Stimulated activated CD8-positive, alpha-beta memory T cell treated with anti-CD3 and anti-CD28 coated beads, Interleukin-12 subunit alpha, Interleukin-12 subunit beta, amount 100 ng/mL, for 24 hours (primary cell): ENCODE measurements around the gene SCG2.
"Not testable (repeated sequence)": the region's sequence is repeated elsewhere in the genome, so short reads cannot be mapped to it uniquely, and the experiment has no call there.

Experiments
- DNase-seq: peaks from one replicate; pipeline ENCODE4 v3.0.0-alpha.2; 2020; ENCODE audit errors: extremely low read depth

The SCG2 gene

DNA sequence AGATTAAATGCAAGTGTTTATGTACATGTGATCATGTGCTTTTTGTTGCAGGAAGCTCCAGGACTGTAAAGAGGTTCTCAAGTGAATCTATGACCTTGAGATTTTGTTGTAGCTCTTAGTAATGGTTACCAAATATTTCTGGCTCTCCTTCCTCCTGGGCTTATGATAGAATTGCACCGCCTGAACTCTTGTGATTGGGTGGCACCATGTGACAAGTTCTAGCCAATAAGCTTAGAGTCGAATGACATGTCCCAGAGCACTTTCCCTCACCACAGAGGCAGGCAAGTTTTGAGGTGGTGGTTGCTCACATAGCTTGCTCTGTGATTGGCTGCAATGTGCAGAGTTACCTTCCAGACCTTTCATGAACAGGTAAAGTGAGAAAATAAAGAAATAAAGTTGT is 8.9 kb upstream of the SCG2 start:
- DNase-seq, result no peak

DNA sequence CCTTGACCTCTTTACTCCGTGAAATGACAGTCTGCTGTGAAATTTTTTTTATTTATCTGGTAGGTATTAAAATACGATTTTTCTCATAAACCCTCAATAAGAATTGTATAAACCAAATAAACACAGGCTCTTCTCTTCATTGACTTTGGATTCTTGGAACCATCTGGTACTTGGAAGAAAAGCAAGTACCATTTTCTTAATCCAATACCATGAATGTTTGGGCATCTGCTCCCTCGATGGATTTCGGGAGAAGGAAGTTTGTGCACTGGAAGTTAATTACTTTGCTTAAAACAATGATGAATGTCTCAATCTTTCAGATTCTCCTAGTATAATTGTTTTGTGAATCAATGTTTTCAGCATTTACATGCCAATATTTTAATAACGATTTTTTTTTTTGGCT is 5.3 kb upstream of the SCG2 start:
- DNase-seq, result no peak

- DNase-seq, result no peak
These were observed 4.8 kb upstream of the SCG2 start for GRCh38 chr2:223606946-223607345.

DNA sequence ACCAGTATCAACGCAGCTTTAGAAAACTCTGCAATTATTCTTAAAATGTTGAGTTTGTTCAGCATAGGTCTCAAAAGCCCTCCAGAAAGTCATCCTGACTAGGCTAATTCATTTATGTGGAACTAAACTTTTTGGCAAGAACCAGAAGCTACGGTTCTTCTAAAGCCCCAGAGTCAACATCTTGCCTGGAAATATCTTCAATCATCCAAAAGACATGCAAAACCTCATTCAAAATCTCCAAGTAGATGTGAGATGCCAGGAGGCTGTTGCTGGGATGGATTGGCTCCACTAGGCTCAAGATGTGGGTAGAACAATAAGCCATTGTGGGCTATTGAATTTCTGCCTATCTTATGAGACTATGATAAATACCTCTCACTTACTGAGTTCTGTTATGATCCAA is 2.1 kb upstream of the SCG2 start:
- DNase-seq, result no peak

DNA sequence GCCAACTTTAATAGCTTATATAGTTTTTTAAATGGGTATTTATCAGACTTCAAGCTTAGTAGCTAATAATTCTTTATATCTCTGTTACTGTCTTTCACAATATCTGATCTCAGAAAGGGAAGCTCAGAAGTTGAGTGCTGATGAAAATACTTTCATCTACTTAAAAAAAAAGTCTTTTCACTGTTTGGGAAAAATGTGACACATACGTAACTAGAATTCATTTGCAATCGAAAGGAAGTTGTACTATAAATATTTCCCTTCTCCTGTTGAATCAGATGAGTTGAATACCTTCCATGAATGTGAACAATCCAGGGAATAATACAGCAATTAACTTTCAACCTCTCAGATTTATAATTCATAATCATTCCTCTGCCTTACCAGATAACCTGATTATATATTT is 811 bp upstream of the SCG2 start:
- DNase-seq, result no peak

DNA sequence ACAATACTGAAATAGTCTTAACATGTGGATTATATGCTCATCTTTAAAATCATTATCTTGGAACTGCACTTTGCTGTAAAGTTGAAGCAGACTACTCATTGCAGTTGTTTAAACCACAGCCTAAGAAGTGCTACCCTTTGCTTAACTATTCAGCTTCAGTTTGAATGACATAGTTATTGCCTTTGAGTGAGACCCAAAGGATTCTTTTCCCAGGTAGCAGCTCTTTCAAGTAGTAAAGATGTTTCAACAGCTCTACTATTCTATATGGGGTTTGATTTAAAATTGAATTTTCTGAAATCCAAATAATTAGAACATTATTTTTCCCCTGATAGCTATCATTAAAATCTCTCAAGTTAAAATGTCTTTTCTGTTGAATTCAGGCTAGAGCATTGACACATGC is 1.1 kb downstream of the SCG2 start:
- DNase-seq, result no peak

DNA sequence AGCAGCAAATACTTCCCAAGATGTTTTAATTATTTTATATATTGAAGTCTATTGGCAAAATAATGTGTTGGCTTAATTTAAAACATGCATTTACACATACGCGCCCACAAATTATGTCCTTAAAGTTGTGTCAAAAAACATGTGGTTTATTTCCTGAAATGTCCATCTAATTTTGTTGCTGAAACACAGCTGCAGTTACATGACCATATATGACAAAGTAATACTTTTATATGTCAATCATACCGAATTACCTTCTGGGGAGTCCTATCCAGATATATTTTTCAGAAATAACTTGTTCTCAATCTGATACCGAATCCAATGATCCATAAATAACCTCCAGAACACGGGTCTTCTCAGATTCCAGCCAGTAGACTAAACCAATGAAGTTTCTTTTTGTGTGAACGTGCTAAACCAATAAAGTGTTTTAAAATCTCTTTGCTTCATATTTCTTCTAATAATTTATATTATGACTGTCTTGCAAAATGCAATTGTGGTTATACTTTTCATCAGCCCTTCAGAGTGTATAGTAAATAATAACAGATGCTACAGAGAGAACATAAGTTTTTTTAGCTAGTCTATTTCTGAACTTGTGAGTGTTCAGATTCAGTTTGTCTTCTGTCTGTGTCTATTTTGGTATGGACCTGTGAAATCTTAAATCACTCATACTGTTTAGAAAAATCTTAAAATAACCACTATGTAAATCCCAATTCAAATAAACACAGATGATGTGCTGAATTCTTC is 2.4 kb downstream of the SCG2 start:
- no peak for DNase-seq

DNA sequence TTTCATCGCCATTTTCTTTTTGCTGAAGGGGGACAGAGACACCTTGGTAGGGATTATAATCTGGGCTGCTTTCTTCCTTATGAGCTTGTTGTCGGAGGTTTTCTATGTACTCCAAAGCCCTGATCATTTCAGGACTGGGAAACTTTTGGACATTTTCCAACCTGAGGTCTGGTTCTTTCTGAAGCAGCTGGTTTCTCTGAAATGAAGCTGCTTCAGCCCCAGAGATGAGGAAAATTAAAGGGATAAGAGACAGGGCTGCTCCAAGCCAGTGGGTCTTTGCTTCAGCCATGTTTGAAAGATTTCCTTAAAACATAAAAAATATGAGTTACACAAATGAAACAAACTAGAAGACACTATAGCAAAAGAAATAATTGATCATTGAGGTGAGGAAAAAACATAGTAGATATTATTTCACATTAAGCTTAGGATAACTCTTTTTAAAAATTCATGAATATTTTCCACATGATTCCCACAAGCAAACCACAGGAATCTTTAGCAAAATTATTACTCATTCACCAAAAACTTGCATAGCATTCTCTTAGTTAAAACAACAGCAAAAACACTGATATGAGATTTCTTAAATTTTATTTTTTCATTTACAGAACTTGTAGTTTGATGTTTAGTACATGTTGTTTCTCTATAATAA is 3.0 kb downstream of the SCG2 start:
- DNase-seq, result no peak

DNA sequence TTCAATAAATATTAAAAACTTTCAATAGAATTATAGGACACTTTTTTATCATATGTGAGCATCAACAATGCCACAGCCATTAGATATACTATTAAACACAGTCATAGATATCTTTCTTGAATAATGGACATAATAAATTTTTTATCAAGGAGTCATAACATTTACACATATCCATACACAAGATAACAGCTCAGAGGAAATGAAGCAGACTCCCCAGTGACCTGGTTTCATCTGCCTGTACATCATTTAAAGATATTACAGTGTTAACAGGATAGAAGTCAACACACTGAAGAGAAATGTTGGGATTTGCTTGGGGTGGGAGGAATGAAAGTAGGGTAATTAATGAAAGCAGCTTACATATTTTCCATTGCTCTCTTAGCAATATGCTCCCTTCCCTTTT is 5.1 kb downstream of the SCG2 start:
- DNase-seq, result no peak

DNA sequence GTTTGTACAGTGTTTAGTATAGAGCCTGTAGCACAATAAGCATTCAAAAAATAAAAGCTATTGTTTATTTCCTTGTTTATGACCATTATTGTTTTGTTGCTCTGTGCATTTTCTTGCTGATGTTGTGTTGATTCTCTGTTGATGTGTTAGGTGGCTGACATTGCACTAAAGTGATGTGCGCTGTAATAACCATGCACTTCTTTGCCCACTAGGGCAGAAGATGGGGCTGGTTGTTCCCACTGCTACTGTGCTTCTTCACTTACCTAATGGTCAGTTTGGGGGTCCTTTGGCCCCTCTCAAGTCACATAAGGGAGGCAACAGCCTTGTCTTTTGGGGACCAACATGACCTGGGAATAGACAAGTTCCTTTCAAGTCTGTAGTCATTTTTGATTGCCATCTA is 6.0 kb downstream of the SCG2 start:
- DNase-seq, result no peak

GRCh38 chr2:223594831-223595230 is 7.3 kb downstream of the SCG2 start:
- no peak for DNase-seq

DNA sequence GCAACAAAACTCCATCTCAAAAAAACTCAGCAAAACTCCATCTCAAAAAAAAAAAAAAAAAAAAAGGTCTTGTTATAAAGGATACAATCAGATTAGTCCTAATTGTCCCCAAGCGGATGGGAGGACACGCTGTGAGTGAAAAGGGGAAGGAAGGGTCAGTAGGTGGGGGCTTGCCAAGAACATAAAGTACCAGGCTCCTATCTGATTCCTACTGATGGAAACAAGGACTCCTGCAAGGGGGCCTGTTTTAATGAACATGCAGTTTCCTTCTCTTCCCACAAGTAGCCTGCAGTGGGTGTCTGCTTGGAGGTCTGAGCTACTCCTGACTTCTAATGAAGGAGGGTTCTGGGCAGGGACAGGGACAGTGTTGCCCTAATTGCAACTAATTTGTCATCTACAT is 7.9 kb downstream of the SCG2 start:
- DNase-seq, result no peak

GRCh38 chr2:223592689-223593088 is 9.5 kb downstream of the SCG2 start:
- DNase-seq, result not testable (repeated sequence)

- no peak for DNase-seq
These were observed 10.6 kb downstream of the SCG2 start for GRCh38 chr2:223591596-223591995.

DNA sequence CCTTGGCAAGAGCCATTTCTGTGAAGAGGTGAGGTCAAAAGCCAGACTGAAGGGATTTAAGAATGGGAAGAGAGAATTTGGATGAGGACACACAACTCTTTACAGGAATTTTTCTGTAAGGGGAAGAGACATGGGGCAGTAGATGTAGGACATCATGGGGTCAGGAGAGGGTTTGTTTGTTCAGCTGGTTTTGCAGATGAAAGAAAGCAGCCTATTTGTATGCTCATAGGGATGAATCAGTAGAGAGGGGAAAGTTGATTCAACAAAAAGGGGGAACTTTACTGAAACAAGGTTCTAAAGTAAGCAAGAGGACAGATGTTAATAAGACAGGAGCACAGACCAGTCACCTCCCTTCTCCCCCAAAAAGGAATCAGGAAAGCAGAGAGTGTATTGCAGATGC is 11.2 kb downstream of the SCG2 start:
- DNase-seq, result no peak

- DNase-seq, result no peak
These were observed 12.3 kb downstream of the SCG2 start for GRCh38 chr2:223589901-223590300.

GRCh38 chr2:223588251-223588650 is 13.9 kb downstream of the SCG2 start:
- DNase-seq, result no peak

DNA sequence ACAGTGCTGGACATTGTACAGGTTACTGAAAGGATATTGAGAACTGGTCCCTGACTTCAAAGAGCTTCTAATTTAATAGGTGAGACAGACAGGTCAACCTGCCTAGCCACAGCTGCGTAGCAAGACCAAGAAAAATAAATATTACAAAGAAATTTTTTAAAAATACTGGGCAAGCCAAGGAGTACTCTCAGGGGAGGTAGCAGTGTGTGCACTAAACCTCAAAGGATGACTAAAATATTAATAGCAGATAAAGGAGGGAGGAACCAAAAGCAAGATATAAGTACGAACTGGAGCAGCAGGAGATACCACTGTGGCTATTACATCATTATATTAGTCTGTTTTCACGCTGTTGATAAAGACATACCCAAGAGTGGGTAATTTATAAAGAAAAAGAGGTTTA is 14.9 kb downstream of the SCG2 start:
- no peak for DNase-seq

DNA sequence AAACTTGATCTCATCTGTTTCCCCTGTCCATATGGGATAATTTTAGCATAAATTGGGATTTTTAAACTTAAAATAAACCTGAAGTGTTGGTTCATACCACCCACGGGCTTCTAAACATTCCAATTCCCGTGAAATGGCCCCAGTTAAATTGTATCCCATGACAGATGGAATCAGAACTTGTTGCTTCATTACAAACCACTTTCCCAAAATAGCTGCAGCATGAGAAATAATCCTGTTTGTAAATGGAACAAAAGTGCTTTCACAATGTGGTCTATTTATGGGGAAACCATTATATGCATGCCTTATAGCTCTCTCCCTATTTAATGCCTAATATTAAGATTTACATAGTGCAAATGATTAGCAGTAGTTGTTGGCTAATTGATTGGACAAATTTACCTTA is 15.9 kb downstream of the SCG2 start:
- no peak for DNase-seq

DNA sequence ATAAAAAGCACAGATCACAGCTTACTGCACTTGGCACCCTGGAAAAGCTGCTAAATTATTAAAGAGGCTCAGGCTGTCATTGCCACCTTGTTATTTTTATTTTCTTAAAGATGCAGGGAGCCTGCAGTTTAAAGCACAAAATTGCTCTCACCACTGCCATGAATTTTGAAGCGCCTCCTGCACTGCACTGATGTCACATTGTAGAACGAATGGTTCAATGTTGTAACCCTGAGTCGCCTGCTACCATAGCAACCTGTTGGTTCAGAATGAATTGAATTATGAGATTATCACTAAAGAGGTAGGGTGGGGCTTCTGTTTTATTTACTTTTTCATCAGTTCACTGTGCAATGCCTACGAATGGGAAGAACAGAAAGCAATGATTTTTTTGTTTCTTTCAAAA is 16.5 kb downstream of the SCG2 start:
- DNase-seq, result no peak

- DNase-seq, result no peak
These were observed 20.2 kb downstream of the SCG2 start for GRCh38 chr2:223582001-223582400.

DNA sequence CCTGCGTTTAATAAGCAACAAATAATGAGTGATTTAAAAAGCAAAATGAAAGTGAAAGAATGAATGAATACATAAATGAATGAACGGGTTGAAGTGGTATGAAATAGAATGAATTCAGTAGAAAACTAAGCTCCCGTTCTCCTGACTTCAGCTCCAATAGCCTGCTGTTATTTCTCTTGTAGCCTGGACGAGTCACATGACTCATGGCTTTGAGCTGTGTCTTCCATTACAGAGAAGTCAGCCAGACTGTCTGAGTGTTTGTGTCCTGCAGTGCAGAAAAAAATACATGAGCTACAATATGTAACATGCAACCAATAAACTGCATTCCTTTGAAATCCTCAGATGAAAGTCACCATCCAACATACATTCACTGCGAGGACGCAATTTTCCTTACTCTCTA is 21.2 kb downstream of the SCG2 start:
- DNase-seq, result no peak

DNA sequence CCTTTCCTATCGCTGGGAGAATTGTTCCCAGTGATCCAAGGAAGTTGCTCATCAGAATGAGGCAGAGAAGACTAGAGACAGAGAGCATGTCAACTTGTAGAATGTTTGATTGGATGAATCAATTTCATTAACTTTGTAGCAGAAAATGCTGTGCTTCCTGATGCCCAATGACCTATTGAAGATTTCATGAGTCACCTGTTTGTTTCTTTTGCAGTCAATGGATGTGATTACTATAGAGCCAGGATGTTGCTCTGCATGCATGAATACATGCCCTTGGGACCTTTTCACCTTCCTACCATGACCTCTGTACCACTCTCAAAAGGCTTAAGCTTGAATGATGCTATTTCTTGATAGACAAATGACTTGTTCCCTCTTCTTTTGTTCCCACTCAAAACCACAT is 23.3 kb downstream of the SCG2 start:
- DNase-seq, result no peak

GRCh38 chr2:223576873-223577272 is 25.3 kb downstream of the SCG2 start:
- no peak for DNase-seq
